SIG-M5 (cell line): ENCODE measurements around the gene FXN.
"Not testable (repeated sequence)": the region's sequence is repeated elsewhere in the genome, so short reads cannot be mapped to it uniquely, and the experiment has no call there.

Source experiments
- DNase-seq: peaks from one replicate; lab custom pipeline; 2025; lab: John Stamatoyannopoulos, UW

Gene FXN

DNA sequence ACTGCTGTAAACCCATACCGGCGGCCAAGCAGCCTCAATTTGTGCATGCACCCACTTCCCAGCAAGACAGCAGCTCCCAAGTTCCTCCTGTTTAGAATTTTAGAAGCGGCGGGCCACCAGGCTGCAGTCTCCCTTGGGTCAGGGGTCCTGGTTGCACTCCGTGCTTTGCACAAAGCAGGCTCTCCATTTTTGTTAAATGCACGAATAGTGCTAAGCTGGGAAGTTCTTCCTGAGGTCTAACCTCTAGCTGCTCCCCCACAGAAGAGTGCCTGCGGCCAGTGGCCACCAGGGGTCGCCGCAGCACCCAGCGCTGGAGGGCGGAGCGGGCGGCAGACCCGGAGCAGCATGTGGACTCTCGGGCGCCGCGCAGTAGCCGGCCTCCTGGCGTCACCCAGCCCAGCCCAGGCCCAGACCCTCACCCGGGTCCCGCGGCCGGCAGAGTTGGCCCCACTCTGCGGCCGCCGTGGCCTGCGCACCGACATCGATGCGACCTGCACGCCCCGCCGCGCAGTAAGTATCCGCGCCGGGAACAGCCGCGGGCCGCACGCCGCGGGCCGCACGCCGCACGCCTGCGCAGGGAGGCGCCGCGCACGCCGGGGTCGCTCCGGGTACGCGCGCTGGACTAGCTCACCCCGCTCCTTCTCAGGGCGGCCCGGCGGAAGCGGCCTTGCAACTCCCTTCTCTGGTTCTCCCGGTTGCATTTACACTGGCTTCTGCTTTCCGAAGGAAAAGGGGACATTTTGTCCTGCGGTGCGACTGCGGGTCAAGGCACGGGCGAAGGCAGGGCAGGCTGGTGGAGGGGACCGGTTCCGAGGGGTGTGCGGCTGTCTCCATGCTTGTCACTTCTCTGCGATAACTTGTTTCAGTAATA is at the start of gene FXN:
Gene FXN, plus strand, starts transcription at position 315 of the 871 bp plus-strand sequence. Its CDS starts 31 bp downstream, at position 346.
- no peak for DNase-seq

GRCh38 chr9:68986949-68987348 is 48.6 kb upstream of the FXN start:
- not testable (repeated sequence) for DNase-seq

DNA sequence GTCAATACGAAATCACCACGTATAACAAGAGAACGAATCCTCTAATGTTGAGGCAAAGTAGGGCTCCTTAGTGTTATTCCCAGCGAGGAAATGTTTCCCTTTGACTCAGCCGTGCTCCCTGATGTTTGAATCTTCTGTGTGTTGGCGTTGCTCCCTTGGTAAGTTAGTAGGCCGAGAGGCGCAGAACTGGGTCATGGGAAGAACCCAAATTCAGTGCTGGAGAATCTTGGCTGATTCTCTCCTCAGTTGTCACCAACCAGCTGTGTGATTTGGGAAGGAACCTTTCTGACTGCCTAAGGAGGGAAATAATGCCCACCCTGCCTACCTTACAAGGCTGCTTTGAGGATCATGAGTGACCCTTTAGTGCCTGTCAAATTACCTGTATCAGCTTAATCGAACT is 44.1 kb upstream of the FXN start:
- no peak for DNase-seq

GRCh38 chr9:68995776-68996175 is 39.8 kb upstream of the FXN start:
- DNase-seq = no peak

DNA sequence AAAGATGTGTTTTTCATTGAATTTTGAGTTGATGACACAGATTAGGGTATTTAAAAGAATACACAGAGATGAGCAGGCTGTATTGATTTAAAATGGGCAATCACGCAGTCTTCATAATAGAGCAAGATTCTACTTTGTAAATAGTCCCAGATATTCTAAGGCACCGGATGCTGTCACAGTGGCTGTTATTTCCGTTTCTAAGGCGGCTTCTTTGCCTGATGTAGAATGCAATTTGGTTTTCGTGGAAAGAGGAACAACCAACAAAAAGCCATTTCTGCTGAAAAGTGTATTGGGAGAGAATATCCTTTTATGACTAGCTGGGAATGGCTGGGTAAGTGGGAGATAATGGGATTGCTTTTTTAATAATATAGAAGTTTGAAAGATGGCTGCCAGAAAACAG is 39.1 kb upstream of the FXN start:
- DNase-seq = no peak

DNA sequence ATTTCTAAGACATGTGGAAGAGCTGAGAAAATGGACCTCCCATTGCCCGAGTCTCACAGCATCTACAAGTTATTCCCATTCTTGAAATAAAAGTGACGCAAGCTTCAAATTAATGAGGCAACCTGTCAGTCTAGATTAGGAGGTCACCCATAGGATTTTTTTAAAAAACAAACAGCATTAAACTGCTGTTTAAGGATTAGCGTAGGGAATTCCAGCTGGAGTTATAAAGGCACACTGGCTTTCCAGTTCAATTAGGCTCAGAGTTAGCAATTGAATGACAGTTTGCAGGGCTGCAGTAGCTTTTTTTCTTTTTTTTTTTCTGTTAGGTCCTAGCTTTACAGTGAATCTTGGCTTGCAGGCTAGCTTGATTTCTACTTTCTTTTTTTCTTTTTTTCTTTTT is 37.9 kb upstream of the FXN start:
- no peak for DNase-seq

DNA sequence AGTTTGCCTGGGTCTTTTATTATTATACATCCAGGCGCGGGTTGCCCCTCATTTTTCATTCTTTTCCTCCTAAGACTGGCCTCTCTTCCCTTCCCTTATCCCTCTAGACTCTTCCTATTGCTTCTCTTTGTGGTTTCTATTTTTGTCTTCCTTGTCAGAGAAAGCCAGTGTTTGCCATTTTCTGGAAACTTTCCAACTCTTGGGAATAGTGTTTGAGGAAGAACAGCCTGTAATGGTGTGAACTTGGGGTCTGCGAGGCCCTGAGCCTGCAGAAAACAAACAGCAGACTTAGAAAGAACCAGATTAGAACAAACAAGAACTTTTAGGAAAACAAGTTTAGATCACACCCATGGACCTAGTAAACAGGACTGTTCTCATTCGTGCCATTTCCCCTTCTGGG is 37.2 kb upstream of the FXN start:
- DNase-seq = no peak

DNA sequence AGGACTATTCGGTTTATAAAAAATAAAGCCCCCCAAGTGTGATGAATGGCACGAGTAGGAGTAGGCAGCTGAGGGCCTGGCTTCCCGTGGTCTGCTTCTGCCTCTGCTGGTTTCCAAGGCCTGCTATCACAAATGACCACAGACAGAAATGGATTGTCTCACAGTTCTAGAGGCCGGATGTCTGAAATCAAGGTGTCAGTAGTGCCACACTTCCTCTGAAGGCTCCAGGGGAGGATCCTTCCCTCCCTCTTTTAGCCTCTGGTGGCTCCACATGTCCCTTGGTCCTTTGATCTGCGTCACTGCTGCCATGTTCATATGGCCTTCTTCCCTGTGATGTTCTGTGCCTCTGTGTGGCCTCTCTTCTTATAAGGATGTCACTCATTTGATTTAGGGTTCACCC is 36.7 kb upstream of the FXN start:
- DNase-seq = no peak

GRCh38 chr9:68999393-69000105 is 36.0 kb upstream of the FXN start:
- DNase-seq = peak; percentile 2

- no peak for DNase-seq
Measured at GRCh38 chr9:69001921-69002320, 33.6 kb upstream of the FXN start.

- DNase-seq = no peak
Measured at GRCh38 chr9:69003051-69003450, 32.5 kb upstream of the FXN start.

GRCh38 chr9:69004836-69005235 is 30.7 kb upstream of the FXN start:
- no peak for DNase-seq

- DNase-seq = no peak
Measured at GRCh38 chr9:69009708-69010107, 25.8 kb upstream of the FXN start.

GRCh38 chr9:69012696-69013381 is 22.7 kb upstream of the FXN start:
- DNase-seq = no peak

GRCh38 chr9:69013382-69013727 is 22.2 kb upstream of the FXN start:
- no peak for DNase-seq

- DNase-seq = no peak
Measured at GRCh38 chr9:69014013-69014412, 21.5 kb upstream of the FXN start, which contains the start of gene PRKACG. PRKACG (minus strand) TSS chr9:69014113; CDS start chr9:69014092, 21 bp downstream.

- no peak for DNase-seq
Measured at GRCh38 chr9:69016191-69017096, 19.1 kb upstream of the FXN start.

GRCh38 chr9:69018737-69019136 is 16.8 kb upstream of the FXN start:
- DNase-seq = no peak

GRCh38 chr9:69019808-69020207 is 15.7 kb upstream of the FXN start:
- no peak for DNase-seq

DNA sequence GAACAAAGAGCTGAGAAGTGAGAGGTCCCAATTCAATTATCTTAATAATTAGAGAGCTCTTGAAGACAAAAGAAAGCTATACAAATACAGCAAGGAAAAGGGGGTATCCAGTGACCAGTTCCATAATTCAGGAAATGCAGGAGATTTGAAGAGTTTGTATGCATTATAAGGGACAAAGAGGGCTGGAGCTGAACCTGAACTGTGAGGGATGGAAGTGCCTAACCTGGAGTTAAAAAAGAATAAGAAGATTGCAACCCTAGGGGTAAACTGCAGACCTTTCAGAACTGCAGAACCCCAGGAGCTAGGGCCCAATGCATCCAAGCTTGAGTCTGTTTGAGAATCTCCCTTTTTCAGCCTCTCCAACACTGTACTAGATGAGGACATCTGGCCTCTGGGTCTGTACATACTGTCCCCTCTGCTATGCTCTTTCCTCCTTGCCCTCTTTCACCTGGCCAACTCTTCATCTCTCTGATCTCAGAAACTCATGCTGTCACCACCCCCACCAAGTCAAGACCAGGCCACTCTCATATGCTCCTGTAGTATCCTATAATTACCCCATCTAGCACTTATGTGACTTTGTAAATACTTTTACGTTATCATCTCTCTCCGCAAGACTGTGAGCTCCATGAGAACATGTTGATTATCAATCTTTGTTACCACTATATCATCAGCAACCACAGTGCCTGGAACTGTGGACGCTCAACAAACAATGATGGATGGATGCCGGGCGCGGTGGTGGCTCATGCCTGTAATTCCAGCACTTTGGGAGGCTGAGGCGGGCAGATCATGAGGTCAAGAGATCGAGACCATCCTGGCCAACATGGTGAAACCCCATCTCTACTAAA is 15.0 kb upstream of the FXN start:
- no peak for DNase-seq

DNA sequence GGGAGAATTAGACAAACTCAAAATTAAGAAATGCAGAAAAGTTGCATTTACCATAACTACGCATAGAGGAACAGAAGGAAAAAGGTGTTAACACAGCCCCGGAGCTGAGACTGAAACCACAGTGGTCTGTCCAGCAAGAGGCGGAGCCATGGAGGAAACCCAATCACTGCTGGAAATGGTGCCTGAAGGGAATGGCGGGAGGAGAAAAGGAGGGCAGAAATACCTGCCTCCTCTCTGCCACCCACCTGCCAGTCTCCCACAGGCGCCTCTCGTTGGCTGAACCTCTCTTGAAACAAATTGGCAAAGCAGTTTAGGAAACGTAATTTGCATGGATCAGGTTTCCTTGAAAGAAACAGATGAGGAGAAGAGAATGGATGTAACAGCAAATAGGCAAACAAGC is 11.9 kb upstream of the FXN start:
- DNase-seq = no peak
